ENCODE data around the gene SLC25A11.
A peak's percentile ranks its signal among the peaks of the same experiment; 100 is the strongest.
"Not testable (repeated sequence)": the region's sequence is repeated elsewhere in the genome, so short reads cannot be mapped to it uniquely, and the experiment has no call there.

Gene SLC25A11

GRCh38 chr17:4920351-4921048 lies 19.3 kb downstream of the SLC25A11 start:
- DNase-seq (ENCODE audit: low read depth in 2 of 2) = no peak

GRCh38 chr17:4919511-4920047 lies 20.3 kb downstream of the SLC25A11 start:
- DNase-seq (ENCODE audit: low read depth in 2 of 2) = no peak

GRCh38 chr17:4914551-4914950 lies 25.3 kb downstream of the SLC25A11 start:
- DNase-seq (ENCODE audit: low read depth in 2 of 2) = not testable (repeated sequence)

GRCh38 chr17:4913994-4914393 lies 25.9 kb downstream of the SLC25A11 start:
- no peak for DNase-seq (ENCODE audit: low read depth in 2 of 2)

GRCh38 chr17:4908711-4909496 lies 30.9 kb downstream of the SLC25A11 start:
- DNase-seq (ENCODE audit: low read depth in 2 of 2) = peak in 1 of 2 donors; percentile 46

GRCh38 chr17:4908301-4908700 lies 31.5 kb downstream of the SLC25A11 start:
- no peak for DNase-seq (ENCODE audit: low read depth in 2 of 2)

- DNase-seq (ENCODE audit: low read depth in 2 of 2) = not testable (repeated sequence)
Measured at GRCh38 chr17:4906642-4907041, 33.2 kb downstream of the SLC25A11 start.

- peak in 1 of 2 donors; percentile 55 for DNase-seq (ENCODE audit: low read depth in 2 of 2)
Measured at GRCh38 chr17:4903051-4903818, 36.6 kb downstream of the SLC25A11 start, which contains the start of gene CHRNE. Gene CHRNE, minus strand, starts transcription at chr17:4903098. Its CDS starts 35 bp downstream, at chr17:4903063.

GRCh38 chr17:4902540-4902939 lies 37.3 kb downstream of the SLC25A11 start:
- DNase-seq (ENCODE audit: low read depth in 2 of 2) = no peak

- DNase-seq (ENCODE audit: low read depth in 2 of 2) = no peak
Measured at GRCh38 chr17:4901648-4902344, 38.0 kb downstream of the SLC25A11 start.

GRCh38 chr17:4901108-4901647 lies 38.7 kb downstream of the SLC25A11 start:
- no peak for DNase-seq (ENCODE audit: low read depth in 2 of 2)

- DNase-seq (ENCODE audit: low read depth in 2 of 2) = no peak
Measured at GRCh38 chr17:4900231-4901107, 39.4 kb downstream of the SLC25A11 start.

- DNase-seq (ENCODE audit: low read depth in 2 of 2) = peak; percentile 94 to 97
Measured at GRCh38 chr17:4899341-4900230, 40.3 kb downstream of the SLC25A11 start, which contains the start of gene C17orf107. Gene C17orf107, plus strand, starts transcription at chr17:4899536. Its CDS starts 227 bp downstream, at chr17:4899763.

GRCh38 chr17:4898927-4899326 lies 40.9 kb downstream of the SLC25A11 start:
- DNase-seq (ENCODE audit: low read depth in 2 of 2) = no peak

- DNase-seq (ENCODE audit: low read depth in 2 of 2) = no peak
Measured at GRCh38 chr17:4898351-4898750, 41.5 kb downstream of the SLC25A11 start.

- no peak for DNase-seq (ENCODE audit: low read depth in 2 of 2)
Measured at GRCh38 chr17:4897785-4898184, 42.1 kb downstream of the SLC25A11 start.

GRCh38 chr17:4897198-4897687 lies 42.6 kb downstream of the SLC25A11 start:
- no peak for DNase-seq (ENCODE audit: low read depth in 2 of 2)

- no peak for DNase-seq (ENCODE audit: low read depth in 2 of 2)
Measured at GRCh38 chr17:4896332-4897197, 43.3 kb downstream of the SLC25A11 start.

Measured in stimulated activated CD8-positive, alpha-beta memory T cell treated with anti-CD3 and anti-CD28 coated beads, Interleukin-15, amount 100 ng/mL, for 4 hours (primary cell).